NCI-H187 (cell line): Measurements from ENCODE around the gene ANKRD52.
A peak's percentile ranks its signal among the peaks of the same experiment; 100 is the strongest.
"Not testable (repeated sequence)": the region's sequence is repeated elsewhere in the genome, so short reads cannot be mapped to it uniquely, and the experiment has no call there.

Source experiments
- DNase-seq, 2 experiments: peaks; one replicate each; lab custom pipeline; 2025; lab: John Stamatoyannopoulos, UW

The ANKRD52 gene

DNA sequence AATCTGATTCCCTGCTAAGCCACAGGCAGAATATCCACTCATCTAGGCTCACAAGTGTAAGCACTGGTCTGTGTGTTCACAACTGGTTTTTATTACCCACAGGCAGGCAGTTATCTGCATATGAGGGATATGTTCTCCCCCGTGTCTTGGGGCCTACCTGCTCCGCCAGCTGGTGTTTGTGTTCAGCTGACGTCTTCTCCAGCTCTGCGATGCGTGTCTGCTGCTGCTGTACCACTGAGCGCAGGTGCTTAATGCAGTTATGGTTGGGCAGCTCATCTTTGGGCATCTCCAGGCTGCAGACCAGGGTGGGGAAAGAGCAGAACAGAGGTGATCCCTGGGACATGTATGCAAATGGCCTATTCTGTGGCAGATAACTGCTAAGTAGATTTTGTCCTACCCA is 50.2 kb downstream of the ANKRD52 start:
- no peak for DNase-seq

DNA sequence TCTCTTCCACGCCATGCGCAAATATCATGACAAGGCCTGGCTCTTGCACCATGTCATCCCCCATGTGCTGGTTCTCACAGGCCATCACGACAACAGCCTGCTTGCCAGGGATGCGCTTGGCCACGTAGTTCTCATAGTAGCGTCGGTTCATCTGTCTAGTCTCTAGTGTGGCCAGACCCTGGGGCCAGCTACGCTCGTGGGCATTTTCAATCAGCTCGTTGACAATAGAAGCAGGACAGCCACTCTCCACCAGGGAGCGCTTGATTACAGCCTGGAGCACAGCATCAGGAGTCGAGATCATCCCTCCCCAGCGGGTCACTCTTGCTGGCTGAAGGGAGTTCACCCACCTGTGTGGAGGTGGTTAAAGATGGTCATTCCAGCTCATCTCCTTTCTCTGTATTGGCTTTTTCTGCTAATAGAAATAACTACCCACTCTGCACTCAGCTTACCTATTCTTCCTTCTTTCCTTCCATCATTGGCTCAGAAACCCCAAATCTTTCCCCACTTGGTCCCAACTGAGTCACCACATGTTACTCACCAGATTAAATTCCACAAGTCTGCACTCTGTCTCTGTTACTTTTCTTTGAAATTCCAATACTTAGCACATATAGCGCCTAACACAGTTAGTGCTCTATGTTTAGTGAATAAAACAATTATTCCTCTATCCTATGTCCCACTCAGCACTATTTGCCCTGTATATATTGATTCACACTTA is 51.6 kb downstream of the ANKRD52 start:
- DNase-seq: no peak

DNA sequence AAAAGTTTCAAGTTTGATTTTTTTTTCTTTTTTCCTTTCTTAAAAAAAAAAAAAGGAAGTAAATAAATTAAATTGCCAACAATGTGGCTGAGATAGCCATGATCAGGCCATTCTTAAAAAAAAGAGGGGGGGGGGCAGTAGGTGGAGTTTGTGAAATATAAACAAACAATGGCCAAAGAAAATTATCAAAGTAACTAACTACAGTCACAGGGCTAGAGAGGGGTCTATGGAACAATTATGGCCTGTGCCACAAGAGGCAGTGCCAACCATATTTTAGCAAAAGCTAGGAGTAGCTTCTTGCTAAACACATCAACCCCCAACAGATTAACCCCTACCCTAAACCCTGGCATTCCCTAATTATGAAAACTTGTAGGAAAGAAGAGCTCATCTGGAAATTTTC is 52.7 kb downstream of the ANKRD52 start:
- DNase-seq: no peak

DNA sequence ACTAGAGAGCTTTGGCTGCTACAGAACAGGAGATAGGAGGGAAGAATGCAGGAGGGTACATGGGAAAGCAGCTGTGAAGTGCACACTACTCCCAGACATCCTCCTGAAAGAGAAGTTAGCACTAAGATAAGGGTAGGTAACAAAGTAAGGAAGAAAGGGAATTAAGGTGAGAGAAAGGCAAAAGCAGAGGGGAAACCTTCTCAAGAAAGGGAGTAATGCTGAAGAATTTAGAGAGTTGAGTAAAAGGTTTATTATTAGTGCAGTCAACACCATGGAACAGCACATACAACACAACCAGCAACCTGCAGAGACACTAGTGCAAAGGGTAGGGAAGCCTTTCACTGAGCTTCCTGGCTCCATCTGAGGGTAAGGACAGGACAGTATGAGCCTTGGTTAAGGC is 53.9 kb downstream of the ANKRD52 start:
- DNase-seq: no peak

DNA sequence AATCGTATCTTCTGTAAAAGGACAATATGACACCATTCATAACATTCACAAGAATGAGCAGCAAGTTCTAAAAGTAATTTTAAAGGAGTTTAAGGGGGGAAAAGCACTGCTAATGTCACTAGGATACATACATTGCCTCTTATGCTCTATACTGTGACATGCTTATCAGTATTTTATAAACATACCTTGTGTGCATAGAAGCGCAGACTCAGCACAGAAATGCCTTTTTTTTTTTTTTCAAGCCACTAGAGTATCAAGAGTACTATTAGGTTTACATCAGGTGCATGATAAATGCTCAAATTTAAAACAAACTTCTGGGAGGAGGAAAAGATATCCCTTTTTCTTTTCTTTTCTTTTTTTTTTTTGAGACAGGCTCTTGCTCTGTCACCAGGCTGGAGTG is 55.3 kb downstream of the ANKRD52 start:
- no peak for DNase-seq

DNA sequence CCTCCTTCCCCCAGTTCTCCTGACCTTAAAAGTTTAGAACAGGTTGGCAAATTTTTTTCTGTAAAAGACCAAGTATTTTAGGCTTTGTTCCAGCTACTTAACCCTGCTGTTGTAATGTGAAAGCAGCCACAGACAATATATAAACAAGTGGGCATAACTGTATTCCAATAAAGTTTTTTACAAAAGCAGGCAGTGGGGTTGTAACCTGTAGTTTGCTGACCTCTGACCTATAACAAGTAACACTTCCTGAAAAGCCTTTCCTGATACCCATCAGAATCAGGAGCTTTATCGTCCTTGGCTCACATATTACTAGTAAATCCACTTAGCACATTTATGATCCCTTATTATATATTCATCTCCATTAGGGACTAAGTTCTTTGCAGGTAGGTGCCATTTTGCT is 55.8 kb downstream of the ANKRD52 start:
- no peak for DNase-seq

DNA sequence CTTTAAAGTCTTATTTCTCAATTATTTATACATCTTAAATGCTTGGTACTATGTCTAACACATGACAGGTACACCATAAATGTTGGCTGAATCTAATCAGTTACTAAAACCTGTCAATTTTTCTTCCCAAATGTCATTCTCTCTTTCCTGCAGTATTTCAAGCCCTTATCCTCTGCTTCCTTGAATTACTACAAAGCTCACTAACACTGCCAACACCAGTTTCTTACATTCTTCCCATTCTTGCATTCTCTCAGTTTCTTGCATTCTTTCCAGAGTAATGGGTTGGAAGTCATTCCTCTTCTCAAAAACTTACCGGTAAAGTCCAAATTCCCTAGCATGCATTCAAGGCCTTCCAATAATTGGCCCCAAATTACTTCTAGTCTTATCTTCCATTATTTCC is 59.3 kb downstream of the ANKRD52 start:
- DNase-seq: no peak

DNA sequence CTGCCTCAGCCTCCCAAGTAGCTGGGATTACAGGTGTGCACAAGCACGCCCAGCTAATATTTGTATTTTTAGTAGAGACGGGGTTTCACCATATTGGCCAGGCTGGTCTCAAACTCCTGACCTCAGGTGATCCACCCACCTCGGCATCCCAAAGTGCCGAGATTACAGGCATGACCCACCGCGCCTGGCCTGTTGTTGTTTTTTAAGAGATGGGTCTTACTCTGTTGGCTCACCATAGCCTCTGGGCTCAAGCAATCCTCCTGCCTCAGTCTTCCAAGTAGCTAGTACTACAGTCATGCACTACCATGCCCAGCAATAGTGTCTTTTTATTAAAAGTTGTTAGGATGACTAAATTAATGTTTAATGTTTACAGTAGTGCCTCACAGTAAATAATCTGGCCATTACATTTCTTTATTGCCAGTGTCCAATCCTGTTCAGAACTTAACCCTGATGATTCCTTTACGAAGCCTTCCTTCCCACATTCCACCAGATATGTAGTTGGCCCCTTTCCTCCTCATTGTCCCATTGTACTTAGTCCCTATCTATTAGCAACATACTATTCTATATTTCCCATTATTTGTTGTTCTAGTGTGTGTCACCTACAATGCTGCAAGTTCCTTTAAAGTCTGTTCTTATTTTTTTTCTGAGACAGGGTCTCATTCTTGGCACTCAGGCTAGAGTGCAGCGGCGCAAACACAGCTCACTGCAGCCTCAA is 60.1 kb downstream of the ANKRD52 start:
- DNase-seq: no peak

DNA sequence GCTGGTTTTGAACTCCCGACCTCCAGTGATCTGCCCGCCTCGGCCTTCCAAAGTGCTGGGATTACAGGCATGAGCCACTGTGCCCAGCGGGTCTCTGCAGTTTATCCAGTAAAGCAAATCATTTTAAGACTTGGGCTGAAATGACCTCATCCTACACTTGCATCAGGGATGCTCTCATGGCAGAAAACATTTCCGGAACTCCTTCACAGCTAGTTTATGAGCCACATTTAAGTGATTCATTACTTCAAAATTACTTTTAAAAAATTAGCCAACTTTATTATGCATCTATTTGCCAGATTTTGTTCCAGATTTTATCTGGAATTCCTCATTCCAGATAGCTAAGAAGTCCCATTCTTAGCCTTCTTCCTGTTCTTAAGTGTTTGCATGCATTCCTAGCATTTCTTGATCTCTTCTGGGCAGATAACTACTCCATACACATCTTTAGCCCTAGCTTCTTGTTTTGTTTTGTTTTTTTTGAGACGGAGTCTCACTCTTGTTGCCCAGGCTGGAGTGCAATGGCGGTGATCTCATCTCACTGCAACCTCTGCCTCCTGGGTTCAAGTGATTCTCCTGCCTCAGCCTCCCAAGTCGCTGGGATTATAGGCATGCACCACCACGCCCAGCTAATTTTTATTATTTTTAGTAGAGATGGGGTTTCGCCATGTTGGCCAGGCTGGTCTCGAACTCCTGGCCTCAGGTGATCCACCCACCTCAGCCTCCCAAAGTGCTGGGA is 61.2 kb downstream of the ANKRD52 start:
- not testable (repeated sequence) for DNase-seq

DNA sequence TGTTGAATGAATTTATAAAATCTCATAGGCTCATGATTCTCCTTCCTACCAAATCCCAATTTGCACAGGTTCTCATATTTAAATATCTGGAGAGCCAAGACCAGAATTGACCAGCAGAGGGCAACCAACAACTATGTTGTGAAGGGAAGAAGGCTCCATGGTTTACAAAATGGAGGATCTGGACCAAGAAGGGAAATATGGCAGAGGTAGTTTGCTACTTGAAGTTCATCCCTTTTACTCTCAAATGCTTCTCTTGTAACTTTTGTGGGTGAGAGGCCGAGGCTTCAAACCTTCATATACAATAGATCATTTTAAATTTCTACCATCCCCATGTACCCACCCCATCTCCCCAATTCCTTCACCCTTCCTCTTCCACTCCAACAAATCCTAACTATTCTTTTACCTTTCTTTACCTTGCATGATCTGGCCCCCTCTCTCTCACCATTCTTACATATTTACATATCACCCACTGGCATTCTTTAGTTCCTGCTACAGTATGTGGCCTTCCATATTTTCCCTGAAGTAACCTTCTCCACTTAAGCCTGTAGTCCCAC is 65.1 kb downstream of the ANKRD52 start:
- peak; percentile 65 to 88 for DNase-seq

DNA sequence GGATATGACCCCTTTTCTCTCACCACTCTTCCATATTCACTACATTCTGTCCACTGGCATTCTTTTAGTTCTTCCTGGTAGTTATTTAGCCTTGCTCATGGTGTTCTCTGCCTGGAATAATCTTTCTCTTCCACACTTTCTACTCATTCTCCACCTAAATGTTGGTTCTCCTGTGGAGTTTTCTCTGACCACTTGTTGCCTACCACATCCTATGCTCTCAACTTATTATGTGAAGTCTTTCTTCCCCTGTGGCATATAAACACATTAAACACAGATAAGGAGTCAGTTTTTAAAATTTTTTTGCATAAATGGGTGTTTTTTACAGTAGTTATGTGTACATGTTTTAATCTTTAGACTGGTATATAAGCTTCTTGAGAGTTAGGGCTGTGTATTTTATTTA is 65.6 kb downstream of the ANKRD52 start:
- no peak for DNase-seq

DNA sequence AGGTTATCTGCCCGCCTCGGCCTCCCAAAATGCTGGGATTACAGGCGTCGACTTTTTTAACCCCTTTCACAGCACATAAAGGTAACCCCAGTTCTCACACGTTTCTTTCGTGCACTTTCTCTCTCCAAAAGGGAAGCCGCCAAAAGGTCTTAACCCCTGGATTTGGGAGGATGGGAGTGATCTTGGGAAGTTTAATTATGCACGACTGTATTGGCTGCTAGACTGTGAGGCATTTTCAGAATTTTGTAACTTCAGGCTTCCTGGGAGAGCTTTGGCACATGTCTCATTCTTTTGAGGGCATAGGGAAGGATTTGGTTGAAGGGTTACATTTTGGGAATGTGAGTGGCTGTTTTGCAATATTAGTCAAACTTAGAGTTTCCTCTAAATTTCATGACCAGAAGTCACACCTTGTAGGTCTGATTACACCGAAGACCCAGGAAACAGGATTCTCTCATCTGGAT is 67.5 kb downstream of the ANKRD52 start:
- DNase-seq: no peak

DNA sequence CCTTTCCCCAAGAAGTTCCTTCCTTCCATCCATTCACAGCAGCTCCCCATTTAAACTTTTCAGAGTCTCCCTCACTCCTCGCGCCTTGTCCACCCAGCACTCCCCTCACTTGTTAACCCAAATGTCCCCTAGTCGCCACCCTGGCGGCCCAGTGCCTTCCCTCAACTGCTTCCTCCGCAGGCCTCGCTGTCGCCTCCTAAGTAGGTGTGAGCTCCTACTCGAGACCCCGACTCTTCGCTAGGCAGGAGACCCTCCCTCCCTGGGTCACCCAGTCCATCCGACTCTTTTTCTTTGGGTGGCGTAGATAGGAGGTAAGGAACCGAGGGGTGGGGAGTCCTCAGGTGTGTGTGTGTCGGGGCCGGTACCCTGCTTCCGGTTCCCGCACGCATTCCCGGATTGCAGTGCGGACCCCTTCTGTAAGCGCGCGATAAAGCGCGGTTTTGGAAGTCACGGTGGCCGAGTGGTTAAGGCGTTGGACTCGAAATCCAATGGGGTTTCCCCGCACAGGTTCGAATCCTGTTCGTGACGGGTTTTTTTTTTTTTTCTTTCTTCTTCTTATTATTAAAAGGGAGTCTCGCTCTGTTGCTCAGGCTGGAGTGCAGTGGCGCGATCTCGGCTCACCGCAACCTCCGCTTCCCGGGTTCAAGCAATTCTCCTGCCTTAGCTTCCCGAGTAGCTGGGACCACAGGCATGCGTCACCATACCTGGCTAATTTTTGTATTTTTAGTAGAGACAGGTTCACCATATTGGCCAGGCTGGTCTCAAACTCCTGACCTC is 68.1 kb downstream of the ANKRD52 start:
- DNase-seq: peak; percentile 86 to 88

DNA sequence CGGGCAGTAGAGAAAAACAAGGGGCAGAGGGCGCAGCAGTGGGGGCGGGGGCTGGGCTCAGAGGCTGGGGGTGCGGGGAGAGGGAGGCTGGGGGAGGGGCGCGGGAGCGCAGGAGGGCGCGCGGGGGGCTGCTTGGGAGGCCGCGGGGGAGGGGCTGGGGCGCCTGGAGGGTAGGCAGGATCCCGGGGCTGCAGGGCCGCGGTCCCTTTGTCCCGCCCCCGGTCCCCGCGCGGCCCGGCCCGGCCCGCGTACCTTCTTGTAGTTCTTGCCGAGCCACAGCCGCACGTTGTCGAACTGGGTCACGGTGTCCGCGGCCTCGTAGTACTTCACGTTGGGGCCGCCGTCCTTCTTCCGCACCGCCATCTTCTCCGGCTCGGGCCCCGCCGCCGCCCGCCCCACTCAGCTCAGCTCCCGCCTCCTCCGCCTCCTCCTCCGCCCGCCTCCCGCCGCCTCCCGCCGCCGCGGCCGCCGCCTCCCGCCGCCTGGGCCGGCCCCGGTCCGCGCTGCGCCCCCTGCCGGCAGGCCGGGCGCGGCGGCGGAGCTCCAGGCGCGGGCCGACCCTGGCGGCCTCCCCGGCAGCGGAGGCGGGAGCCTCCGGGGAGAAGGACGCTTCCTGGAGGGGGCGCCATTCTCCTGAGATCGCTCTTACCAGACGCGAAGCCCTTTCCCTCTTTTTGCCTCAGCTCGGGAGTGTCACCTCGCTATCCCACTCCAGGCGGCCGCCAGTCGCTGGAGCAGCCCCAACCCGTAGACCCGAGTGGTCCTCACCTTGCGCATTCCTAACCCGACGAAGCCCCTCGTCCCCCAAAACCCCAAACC is 68.9 kb downstream of the ANKRD52 start, which contains the start of gene SMARCC2:
Gene SMARCC2, minus strand, starts transcription at position 385 of the 819 bp plus-strand sequence. Its CDS starts 22 bp downstream, at position 363.
- DNase-seq: peak; percentile 64 to 88

DNA sequence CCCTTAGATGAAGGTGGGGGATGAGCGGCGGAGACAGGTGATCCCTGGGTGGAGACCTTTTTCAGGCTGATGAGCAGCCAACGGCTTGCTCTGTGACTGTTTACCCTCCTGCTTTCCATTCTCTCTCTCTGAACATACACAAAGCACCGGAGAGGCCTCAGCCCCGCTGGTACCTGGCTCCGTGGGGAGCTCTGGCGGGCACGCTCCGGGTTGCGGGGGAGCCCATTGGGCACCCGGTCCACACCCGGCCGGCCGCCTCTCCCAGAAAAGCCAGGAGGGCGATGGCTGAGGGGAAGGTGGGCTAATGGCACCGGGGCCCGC is 69.4 kb downstream of the ANKRD52 start:
- no peak for DNase-seq

DNA sequence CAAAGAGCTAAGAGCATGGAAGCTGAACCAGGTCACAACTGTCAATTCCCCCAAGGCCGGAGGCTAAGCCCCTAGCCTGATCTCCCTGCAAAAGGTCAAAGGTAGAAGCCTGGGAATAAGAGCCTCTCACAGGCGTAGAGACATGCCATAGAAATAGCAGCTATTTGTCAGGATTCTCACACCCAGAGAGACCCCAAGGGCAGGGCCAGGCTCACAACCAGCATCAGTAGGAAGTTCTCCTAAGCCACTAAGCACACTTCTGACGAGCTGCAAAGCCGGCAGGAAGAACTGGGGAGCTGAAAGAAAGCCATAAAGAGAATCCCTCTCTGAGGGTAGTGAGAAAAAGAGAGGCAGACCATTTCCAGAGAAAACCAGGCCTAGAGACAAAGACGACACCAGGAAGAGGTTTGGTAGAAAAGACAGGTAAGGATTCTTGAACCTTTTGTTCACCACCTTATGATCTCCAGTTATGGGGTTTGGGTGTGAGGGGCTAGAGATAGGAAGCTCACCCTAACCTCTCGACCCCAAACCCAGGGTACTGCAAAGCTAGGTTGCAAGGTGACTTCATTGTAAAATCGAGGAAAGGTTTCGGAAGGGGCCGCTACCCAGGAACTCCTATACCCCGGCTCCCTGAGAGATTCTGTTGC is 69.9 kb downstream of the ANKRD52 start:
- no peak for DNase-seq
